Kidney epithelial cell (primary cell): ENCODE data around the gene CNPY2. TPM values are rescaled to one million over a fixed set of nuclear protein-coding genes. Genes with fewer than 3 reads are reported as not detected.
"Not testable (repeated sequence)": the region's sequence is repeated elsewhere in the genome, so short reads cannot be mapped to it uniquely, and the experiment has no call there.

Experiments used
- DNase-seq: peaks from one replicate; pipeline ENCODE4 v3.0.0-alpha.2; 2010; ENCODE audit warnings: low read depth
- H3K27me3 ChIP-seq: 2 replicates; pipeline ENCODE4 v1.6.0; 2011; ENCODE audit warnings: low read length; ENCODE audit not compliant: control insufficient read depth, insufficient read depth
- H3K36me3 ChIP-seq: 2 replicates; pipeline ENCODE4 v1.5.1; 2011; ENCODE audit warnings: low read length; ENCODE audit not compliant: control insufficient read depth, insufficient read depth
- H3K4me3 ChIP-seq: 2 replicates; pipeline ENCODE4 v1.5.1; 2011; ENCODE audit warnings: low read depth, mild to moderate bottlenecking, control low read depth, low read length
- total RNA-seq: library from RNA; depleted of rRNA; stranded (reverse); fragments of >200 nt; gene quantifications from 2 replicates; pipeline ENCODE4 v1.2.3, GENCODE V29; 2015
- TF ChIP-seq, protein P1 (sequence below): IDR thresholded peaks from 2 replicates; pipeline ENCODE4 v1.5.1; 2011; ENCODE audit warnings: mild to moderate bottlenecking, moderate library complexity, low read length, control low read depth, inconsistent platforms; ENCODE audit not compliant: insufficient read depth, poor library complexity, severe bottlenecking

CNPY2 gene
- total RNA-seq, 1 donor from 2014 or later: 150 TPM

- no peak for DNase-seq
- Histone ChIP-seq H3K27me3 (no peaks in the 10 kb centered on the region), H3K36me3 (peaks cover 3% of the 10 kb centered on the region), H3K4me3 (no peak overlapping the region)
- TF ChIP-seq, protein P1, sequence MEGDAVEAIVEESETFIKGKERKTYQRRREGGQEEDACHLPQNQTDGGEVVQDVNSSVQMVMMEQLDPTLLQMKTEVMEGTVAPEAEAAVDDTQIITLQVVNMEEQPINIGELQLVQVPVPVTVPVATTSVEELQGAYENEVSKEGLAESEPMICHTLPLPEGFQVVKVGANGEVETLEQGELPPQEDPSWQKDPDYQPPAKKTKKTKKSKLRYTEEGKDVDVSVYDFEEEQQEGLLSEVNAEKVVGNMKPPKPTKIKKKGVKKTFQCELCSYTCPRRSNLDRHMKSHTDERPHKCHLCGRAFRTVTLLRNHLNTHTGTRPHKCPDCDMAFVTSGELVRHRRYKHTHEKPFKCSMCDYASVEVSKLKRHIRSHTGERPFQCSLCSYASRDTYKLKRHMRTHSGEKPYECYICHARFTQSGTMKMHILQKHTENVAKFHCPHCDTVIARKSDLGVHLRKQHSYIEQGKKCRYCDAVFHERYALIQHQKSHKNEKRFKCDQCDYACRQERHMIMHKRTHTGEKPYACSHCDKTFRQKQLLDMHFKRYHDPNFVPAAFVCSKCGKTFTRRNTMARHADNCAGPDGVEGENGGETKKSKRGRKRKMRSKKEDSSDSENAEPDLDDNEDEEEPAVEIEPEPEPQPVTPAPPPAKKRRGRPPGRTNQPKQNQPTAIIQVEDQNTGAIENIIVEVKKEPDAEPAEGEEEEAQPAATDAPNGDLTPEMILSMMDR: no peak
Observed at GRCh38 chr12:56341616-56342015, 25.8 kb upstream of the CNPY2 start.

GRCh38 chr12:56339158-56339422, 23.3 kb upstream of the CNPY2 start:
- Histone ChIP-seq H3K36me3 (peaks cover 2% of the 10 kb centered on the region), H3K27me3 (no peaks in the 10 kb centered on the region), H3K4me3 (no peak overlapping the region)
- TF ChIP-seq, protein P1: no peak
- DNase-seq: no peak

- no peaks in the 10 kb centered on the region for H3K36me3 ChIP-seq
- DNase-seq: peak; percentile 79
- H3K4me3 ChIP-seq: no peak within 1 kb of the TSS
- TF ChIP-seq, protein P1: no peak
- no peaks in the 10 kb centered on the region for H3K27me3 ChIP-seq
Observed at GRCh38 chr12:56338308-56339157, 22.7 kb upstream of the CNPY2 start, which contains the start of gene IL23A. IL23A (plus strand) TSS chr12:56338884; CDS start chr12:56339045, 161 bp downstream.

- no peaks in the 10 kb centered on the region for H3K36me3 ChIP-seq
- TF ChIP-seq, protein P1: no peak
- DNase-seq: no peak
- H3K4me3 ChIP-seq: no peak overlapping the region
- H3K27me3 ChIP-seq: no peaks in the 10 kb centered on the region
Observed at GRCh38 chr12:56337753-56338251, 22.0 kb upstream of the CNPY2 start.

- TF ChIP-seq, protein P1: no peak
- no peaks in the 10 kb centered on the region for H3K36me3 ChIP-seq
- no peak for DNase-seq
- H3K4me3 ChIP-seq: no peak overlapping the region
- no peaks in the 10 kb centered on the region for H3K27me3 ChIP-seq
Observed at GRCh38 chr12:56336361-56337167, 20.8 kb upstream of the CNPY2 start.

GRCh38 chr12:56335527-56335926, 19.7 kb upstream of the CNPY2 start:
- not testable (repeated sequence) for DNase-seq, H3K36me3 ChIP-seq, H3K4me3 ChIP-seq, H3K27me3 ChIP-seq
